Large intestine (tissue), 3 donors: ENCODE data around the gene AKAIN1. TPM values are rescaled to one million over a fixed set of nuclear protein-coding genes. Genes with fewer than 3 reads are reported as not detected.

Experiments
- DNase-seq, 2 donors: peaks; one replicate each; pipeline versions ENCODE4 v3.0.0 to v3.0.0-alpha.2; 2013
- H3K27ac ChIP-seq: one replicate; pipeline ENCODE4 v1.5.1; 2013; ENCODE audit warnings: low read length
- H3K27me3 ChIP-seq: 2 replicates; pipeline ENCODE4 v1.6.1; 2013; ENCODE audit warnings: low read length; ENCODE audit not compliant: control insufficient read depth, insufficient read depth
- H3K36me3 ChIP-seq: 2 replicates; pipeline ENCODE4 v1.6.1; 2013; ENCODE audit warnings: low read length; ENCODE audit not compliant: control insufficient read depth, insufficient read depth
- H3K4me1 ChIP-seq: one replicate; pipeline ENCODE4 v1.6.1; 2013; ENCODE audit warnings: low read length; ENCODE audit not compliant: control insufficient read depth, insufficient read depth
- H3K4me3 ChIP-seq: one replicate; pipeline ENCODE4 v1.5.1; 2013; ENCODE audit warnings: low read length
- H3K9me3 ChIP-seq: one replicate; pipeline ENCODE4 v1.6.1; 2013; ENCODE audit warnings: mild to moderate bottlenecking, low read depth, low read length, moderate library complexity; ENCODE audit not compliant: control insufficient read depth
- WGBS: methylation state at CpG from one replicate; pipeline ENCODE4 v1.1.5; 2013; ENCODE audit warnings: low lambda C conversion rate; ENCODE audit not compliant: insufficient coverage; 5-methylcytosine and 5-hydroxymethylcytosine counted together
- polyA plus RNA-seq: library from polyadenylated mRNA; unstranded; fragments of 120-200 nt; gene quantifications from one replicate; pipeline ENCODE4 v1.2.1, GENCODE V29; 2013

Gene AKAIN1
- polyA plus RNA-seq, 1 donor, result 0.12 TPM

- no peaks in the 10 kb centered on the region for H3K4me1 ChIP-seq
- H3K4me3 ChIP-seq, result no peak overlapping the region
- H3K27me3 ChIP-seq, result no peaks in the 10 kb centered on the region
- no peaks in the 10 kb centered on the region for H3K36me3 ChIP-seq
- no peak for DNase-seq
- H3K9me3 ChIP-seq, result no peaks in the 10 kb centered on the region
- no peak overlapping the region for H3K27ac ChIP-seq
- WGBS, result no CpG with 5 or more reads among the region's 2 CpGs
Observed at GRCh38 chr18:5164903-5165302, 32.2 kb downstream of the AKAIN1 start.

DNA sequence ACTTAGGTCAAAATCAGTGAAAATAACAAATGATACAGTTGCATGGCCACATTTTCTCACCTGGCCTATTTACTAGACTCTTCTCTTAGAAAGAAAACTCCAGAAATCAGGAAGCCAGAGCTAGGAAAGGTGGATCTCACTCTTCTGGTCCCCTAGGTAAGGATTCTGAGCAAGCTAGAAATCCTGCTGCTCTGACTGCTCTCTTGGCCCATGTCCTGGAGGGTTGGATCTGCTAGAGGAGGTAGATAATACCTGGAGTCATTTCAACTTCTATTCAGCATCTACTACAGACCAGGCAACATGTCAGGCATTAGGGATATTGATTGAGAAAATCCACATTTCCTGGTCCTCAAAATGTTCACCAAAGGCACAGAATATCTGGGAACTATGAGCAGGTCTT lies 34.9 kb downstream of the AKAIN1 start:
- no peak overlapping the region for H3K4me3 ChIP-seq
- H3K27ac ChIP-seq, result no peak overlapping the region
- H3K27me3 ChIP-seq, result no peaks in the 10 kb centered on the region
- H3K9me3 ChIP-seq, result no peaks in the 10 kb centered on the region
- no peaks in the 10 kb centered on the region for H3K36me3 ChIP-seq
- H3K4me1 ChIP-seq, result no peaks in the 10 kb centered on the region
- DNase-seq, result no peak

- DNase-seq, result no peak
- Histone ChIP-seq H3K9me3 (no peaks in the 10 kb centered on the region), H3K4me3 (no peak overlapping the region), H3K4me1 (no peaks in the 10 kb centered on the region), H3K27me3 (no peaks in the 10 kb centered on the region), H3K36me3 (no peaks in the 10 kb centered on the region), H3K27ac (no peak overlapping the region)
- 100% methylated on average over 1 of the region's 3 CpGs for WGBS
Observed at GRCh38 chr18:5159080-5159479, 38.0 kb downstream of the AKAIN1 start.

DNA sequence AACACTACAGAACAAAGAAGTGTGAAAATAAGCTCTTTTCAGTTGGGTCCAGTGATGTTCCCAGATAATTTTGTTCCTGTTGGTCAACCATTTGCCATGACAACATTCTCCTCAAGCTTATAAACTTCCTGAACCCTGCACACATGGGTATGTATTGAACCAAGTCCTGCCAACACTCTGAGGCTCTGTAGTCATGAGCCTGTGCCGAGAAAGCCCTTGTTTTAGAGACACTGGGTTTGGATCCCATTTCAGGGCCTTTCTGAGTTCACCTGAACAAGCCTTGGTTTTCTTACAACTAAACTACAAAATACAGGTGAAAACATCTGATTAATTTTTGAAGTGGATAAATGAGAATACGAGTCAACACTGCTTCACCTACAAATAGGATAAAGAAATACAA lies 38.5 kb downstream of the AKAIN1 start:
- Histone ChIP-seq H3K9me3 (no peaks in the 10 kb centered on the region), H3K4me3 (no peak overlapping the region), H3K27me3 (no peaks in the 10 kb centered on the region), H3K4me1 (no peaks in the 10 kb centered on the region), H3K36me3 (no peaks in the 10 kb centered on the region), H3K27ac (no peak overlapping the region)
- no peak for DNase-seq
- 80% methylated on average over 1 of the region's 2 CpGs for WGBS

DNA sequence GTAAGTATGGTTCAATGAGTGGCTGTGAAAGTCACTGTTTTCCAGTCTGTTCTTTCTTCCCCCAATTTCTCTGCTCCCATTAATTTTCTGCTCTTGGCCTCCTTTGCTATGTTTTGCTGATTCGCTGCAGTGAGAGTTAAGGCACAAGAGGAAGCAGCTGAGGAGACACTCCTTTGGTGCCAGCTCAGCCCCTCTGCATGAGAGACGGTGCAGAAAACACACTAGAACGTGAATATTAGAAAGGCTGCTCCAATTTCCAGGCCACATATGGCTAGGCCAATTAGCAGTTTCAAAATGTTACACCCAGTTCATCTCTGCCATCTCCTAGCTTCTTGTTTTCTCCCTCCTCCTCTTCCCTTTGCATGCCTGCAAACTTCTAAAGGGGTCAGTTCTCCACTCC lies 38.9 kb downstream of the AKAIN1 start:
- Histone ChIP-seq H3K4me3 (no peak overlapping the region), H3K27me3 (no peaks in the 10 kb centered on the region), H3K36me3 (no peaks in the 10 kb centered on the region), H3K4me1 (no peaks in the 10 kb centered on the region), H3K27ac (no peak overlapping the region), H3K9me3 (no peaks in the 10 kb centered on the region)
- WGBS, result 75% methylated on average over 1 of the region's 3 CpGs
- no peak for DNase-seq

- H3K4me3 ChIP-seq, result no peak overlapping the region
- H3K36me3 ChIP-seq, result no peaks in the 10 kb centered on the region
- H3K27me3 ChIP-seq, result no peaks in the 10 kb centered on the region
- H3K4me1 ChIP-seq, result no peaks in the 10 kb centered on the region
- DNase-seq, result no peak
- H3K9me3 ChIP-seq, result no peaks in the 10 kb centered on the region
- no CpG with 5 or more reads among the region's 5 CpGs for WGBS
- H3K27ac ChIP-seq, result no peak overlapping the region
Observed at GRCh38 chr18:5155907-5156287, 41.2 kb downstream of the AKAIN1 start.

GRCh38 chr18:5155218-5155906 lies 41.7 kb downstream of the AKAIN1 start:
- no peak for DNase-seq
- H3K36me3 ChIP-seq, result no peaks in the 10 kb centered on the region
- no peaks in the 10 kb centered on the region for H3K27me3 ChIP-seq
- no peaks in the 10 kb centered on the region for H3K4me1 ChIP-seq
- no peak overlapping the region for H3K27ac ChIP-seq
- no peaks in the 10 kb centered on the region for H3K9me3 ChIP-seq
- H3K4me3 ChIP-seq, result no peak overlapping the region
- WGBS, result no CpG with 5 or more reads among the region's 17 CpGs

DNA sequence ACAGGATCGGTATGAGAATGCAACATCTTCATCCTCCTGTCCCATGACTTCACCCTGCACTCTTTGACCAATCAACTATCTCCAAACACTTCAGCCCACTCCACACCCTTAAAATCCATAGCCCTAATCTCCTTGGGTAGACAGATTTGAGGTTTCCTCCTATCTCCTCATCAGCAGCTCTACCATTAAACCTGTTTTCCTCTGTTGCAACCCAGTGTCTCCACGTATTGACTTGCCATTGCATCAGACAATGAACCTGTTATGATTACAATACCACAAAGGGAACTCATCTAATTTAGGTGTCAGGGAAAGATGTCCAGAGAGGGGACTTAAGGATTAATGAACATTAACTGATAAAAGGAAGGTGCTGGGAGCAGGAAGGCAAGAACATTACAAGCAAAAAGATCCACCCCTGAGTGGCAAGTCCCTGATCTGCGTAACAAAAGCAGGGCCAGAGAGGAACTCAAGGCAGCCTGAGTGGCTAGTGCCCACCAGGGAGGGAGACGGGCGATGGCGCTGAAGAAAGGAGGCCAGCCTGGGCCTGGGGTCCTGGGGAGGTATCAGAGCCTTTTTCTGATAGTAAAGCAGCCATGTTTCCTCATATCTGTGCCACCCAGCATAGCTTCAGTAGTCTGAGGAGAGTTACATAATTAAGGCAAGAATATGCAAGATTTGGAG lies 44.6 kb downstream of the AKAIN1 start:
- no peaks in the 10 kb centered on the region for H3K9me3 ChIP-seq
- H3K4me3 ChIP-seq, result no peak overlapping the region
- no peaks in the 10 kb centered on the region for H3K27me3 ChIP-seq
- DNase-seq, result no peak
- no peak overlapping the region for H3K27ac ChIP-seq
- no CpG with 5 or more reads among the region's 6 CpGs for WGBS
- H3K4me1 ChIP-seq, result no peaks in the 10 kb centered on the region
- no peaks in the 10 kb centered on the region for H3K36me3 ChIP-seq

DNA sequence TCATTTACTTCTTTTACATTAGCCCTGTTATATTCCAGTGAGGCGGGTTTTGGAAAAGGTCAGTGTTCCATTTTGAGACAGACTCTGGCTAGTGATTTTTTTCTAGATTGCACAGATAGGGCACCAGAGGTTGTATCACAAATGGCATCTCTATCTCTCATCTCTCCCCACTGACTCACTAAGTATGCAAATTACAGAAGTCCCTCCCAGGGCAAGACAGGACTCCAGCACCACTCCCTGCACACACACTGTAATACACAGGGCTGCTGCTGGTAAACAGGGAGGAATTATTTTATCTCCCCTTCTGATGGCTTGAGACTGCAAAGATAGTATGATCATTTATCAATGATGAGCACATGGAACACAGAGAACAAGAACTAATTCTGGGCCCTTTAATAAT lies 46.2 kb downstream of the AKAIN1 start:
- Histone ChIP-seq H3K9me3 (no peaks in the 10 kb centered on the region), H3K4me3 (no peak overlapping the region), H3K27me3 (no peaks in the 10 kb centered on the region), H3K4me1 (no peaks in the 10 kb centered on the region), H3K27ac (no peak overlapping the region), H3K36me3 (no peaks in the 10 kb centered on the region)
- no CpG with 5 or more reads among the region's 1 CpG for WGBS
- no peak for DNase-seq

GRCh38 chr18:5146093-5146492 lies 51.0 kb downstream of the AKAIN1 start:
- no peak overlapping the region for H3K4me3 ChIP-seq
- H3K27me3 ChIP-seq, result no peaks in the 10 kb centered on the region
- H3K36me3 ChIP-seq, result no peaks in the 10 kb centered on the region
- DNase-seq, result no peak
- H3K9me3 ChIP-seq, result no peaks in the 10 kb centered on the region
- no peaks in the 10 kb centered on the region for H3K4me1 ChIP-seq
- no peak overlapping the region for H3K27ac ChIP-seq
- WGBS, result no CpG with 5 or more reads among the region's 4 CpGs
